Esophagus muscularis mucosa (tissue), 4 donors: Measurements from ENCODE around the gene GFRA1.

Experiments used
- EP300 ChIP-seq: sonication (generic); formaldehyde crosslinking; IDR thresholded peaks from one replicate; pipeline ENCODE4 v1.6.1; 2017; ENCODE audit warnings: antibody characterized with exemption
- POLR2A ChIP-seq: fragments of 450-650 bp; IDR thresholded peaks from one replicate; pipeline ENCODE4 v1.6.1; 2017; ENCODE audit warnings: antibody characterized with exemption, moderate library complexity, mild to moderate bottlenecking, low read depth
- POLR2AphosphoS5 ChIP-seq, 2 donors: sonication (generic); formaldehyde crosslinking; IDR thresholded peaks; one replicate each; pipeline ENCODE4 v1.6.1; 2017; ENCODE audit warnings: antibody characterized with exemption in 2 of 2
- TF ChIP-seq, protein P1 (sequence below), 3 experiments: fragments of 200-600 bp in 2 of 3; fragments of 450-650 bp in 1 of 3; sonication (generic) in 2 of 3; IDR thresholded peaks; one replicate each; pipeline ENCODE4 v1.5.1; 2017 to 2019; ENCODE audit warnings: antibody characterized with exemption in 3 of 3, mild to moderate bottlenecking in 2 of 3, moderate library complexity in 1 of 3

- TF ChIP-seq, protein P1, sequence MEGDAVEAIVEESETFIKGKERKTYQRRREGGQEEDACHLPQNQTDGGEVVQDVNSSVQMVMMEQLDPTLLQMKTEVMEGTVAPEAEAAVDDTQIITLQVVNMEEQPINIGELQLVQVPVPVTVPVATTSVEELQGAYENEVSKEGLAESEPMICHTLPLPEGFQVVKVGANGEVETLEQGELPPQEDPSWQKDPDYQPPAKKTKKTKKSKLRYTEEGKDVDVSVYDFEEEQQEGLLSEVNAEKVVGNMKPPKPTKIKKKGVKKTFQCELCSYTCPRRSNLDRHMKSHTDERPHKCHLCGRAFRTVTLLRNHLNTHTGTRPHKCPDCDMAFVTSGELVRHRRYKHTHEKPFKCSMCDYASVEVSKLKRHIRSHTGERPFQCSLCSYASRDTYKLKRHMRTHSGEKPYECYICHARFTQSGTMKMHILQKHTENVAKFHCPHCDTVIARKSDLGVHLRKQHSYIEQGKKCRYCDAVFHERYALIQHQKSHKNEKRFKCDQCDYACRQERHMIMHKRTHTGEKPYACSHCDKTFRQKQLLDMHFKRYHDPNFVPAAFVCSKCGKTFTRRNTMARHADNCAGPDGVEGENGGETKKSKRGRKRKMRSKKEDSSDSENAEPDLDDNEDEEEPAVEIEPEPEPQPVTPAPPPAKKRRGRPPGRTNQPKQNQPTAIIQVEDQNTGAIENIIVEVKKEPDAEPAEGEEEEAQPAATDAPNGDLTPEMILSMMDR (IDR thresholded peaks at IDR 0.05) = no peak
- no peak for TF ChIP-seq POLR2A
- TF ChIP-seq POLR2AphosphoS5 (IDR thresholded peaks at IDR 0.05) = no peak
- TF ChIP-seq EP300 = no peak
Measured at GRCh38 chr10:116014871-116015582, 258.0 kb downstream of the GFRA1 start.
